B cell (primary cell): ENCODE data around the gene COX6B1. TPM values are rescaled to one million over a fixed set of nuclear protein-coding genes. Genes with fewer than 3 reads are reported as not detected.
A peak's percentile ranks its signal among the peaks of the same experiment; 100 is the strongest.

Experiments
- ATAC-seq: fragments of 200-7000 bp; cut with Tn5 transposase; one replicate; pipeline ENCODE4 v1.10.0; 2021; ENCODE audit warnings: low read depth, mild to moderate bottlenecking, moderate number of reproducible peaks, moderate library complexity
- CTCF ChIA-PET: fragments of 350-600 bp; sonication (Branson Sonifier 250); formaldehyde crosslinking; loops from one replicate; lab custom pipeline; 2021; ENCODE audit warnings: antibody characterized with exemption, inconsistent platforms; lab: Charles Lee
- POLR2A ChIA-PET: fragments of 350-600 bp; sonication (Branson Sonifier 250); formaldehyde crosslinking; loops from one replicate; lab custom pipeline; 2021; ENCODE audit warnings: antibody characterized with exemption; lab: Charles Lee
- DNase-seq: peaks from one replicate; pipeline ENCODE4 v3.0.0; 2013
- H2AFZ ChIP-seq: 2 replicates; pipeline ENCODE4 v1.6.1; 2012; ENCODE audit warnings: mild to moderate bottlenecking, low read depth, low read length; ENCODE audit not compliant: insufficient read depth, poor library complexity, severe bottlenecking
- H3K27ac ChIP-seq, 2 donors: 1 replicate in 1 of 2; 2 replicates in 1 of 2; pipeline ENCODE4 v1.5.1; 2012 to 2013; ENCODE audit warnings: low read length in 2 of 2, mild to moderate bottlenecking in 2 of 2, moderate library complexity in 1 of 2
- H3K27me3 ChIP-seq, 4 experiments: fragments of 200-600 bp in 1 of 4; sonication (generic) in 1 of 4; replicated peaks in 1 of 4; 1 replicate in 2 of 4; 2 replicates in 2 of 4; pipeline versions ENCODE4 v1.6.1 to v1.7.0; 2013 to 2016; ENCODE audit warnings: low read length in 3 of 4, mild to moderate bottlenecking in 2 of 4, mixed read lengths in 1 of 4, moderate library complexity in 1 of 4; ENCODE audit not compliant: insufficient read depth in 4 of 4, control insufficient read depth in 3 of 4; ENCODE audit errors: control extremely low read depth in 1 of 4
- H3K36me3 ChIP-seq, 2 experiments: replicated peaks in 1 of 2; 1 replicate in 1 of 2; 2 replicates in 1 of 2; pipeline versions ENCODE4 v1.6.1 to v1.7.1; 2013; ENCODE audit warnings: low read length in 1 of 2; ENCODE audit not compliant: insufficient read depth in 2 of 2, control insufficient read depth in 1 of 2; ENCODE audit errors: control extremely low read depth in 1 of 2, extremely low read depth in 1 of 2
- H3K4me1 ChIP-seq, 2 donors: fragments of 200-600 bp in 1 of 2; sonication (generic) in 1 of 2; 1 replicate in 1 of 2; 2 replicates in 1 of 2; pipeline versions ENCODE4 v1.5.1 to v1.6.1; 2013 to 2017; ENCODE audit warnings: low read length in 2 of 2; ENCODE audit not compliant: control insufficient read depth in 2 of 2, insufficient read depth in 2 of 2
- H3K4me2 ChIP-seq: replicated peaks from 2 replicates; pipeline ENCODE3; 2012; ENCODE audit warnings: mild to moderate bottlenecking, low read depth, low read length; ENCODE audit not compliant: poor library complexity, severe bottlenecking
- H3K4me3 ChIP-seq, 5 experiments: fragments of 200-600 bp in 1 of 5; sonication (generic) in 1 of 5; 1 replicate in 3 of 5; 2 replicates in 2 of 5; pipeline versions ENCODE4 v1.5.1 to v1.7.0; 2011 to 2016; ENCODE audit warnings: low read length in 4 of 5, mild to moderate bottlenecking in 4 of 5, low read depth in 2 of 5, control low read depth in 1 of 5, moderate library complexity in 1 of 5; ENCODE audit not compliant: insufficient read depth in 1 of 5; ENCODE audit errors: control extremely low read depth in 1 of 5, extremely low read depth in 1 of 5
- H3K79me2 ChIP-seq: fragments of 200-600 bp; sonication (generic); one replicate; pipeline ENCODE4 v1.6.0; 2016; ENCODE audit warnings: low read length; ENCODE audit not compliant: control insufficient read depth, insufficient read depth
- H3K9ac ChIP-seq: fragments of 200-600 bp; sonication (generic); 2 replicates; pipeline ENCODE4 v1.6.1; 2017; ENCODE audit warnings: mild to moderate bottlenecking, low read length, moderate library complexity
- H3K9me3 ChIP-seq, 3 donors: one replicate each; pipeline versions ENCODE4 v1.6.1 to v1.7.1; 2013; ENCODE audit warnings: low read length in 2 of 3; ENCODE audit not compliant: control insufficient read depth in 2 of 3, insufficient read depth in 1 of 3; ENCODE audit errors: control extremely low read depth in 1 of 3
- H4K20me1 ChIP-seq: 2 replicates; pipeline ENCODE4 v1.6.0; 2012; ENCODE audit warnings: mild to moderate bottlenecking, low read length; ENCODE audit not compliant: insufficient read depth, control insufficient read depth, poor library complexity, severe bottlenecking
- H3K27ac Mint-ChIP-seq: one replicate; pipeline ENCODE4 v1.8.0; 2021; ENCODE audit warnings: mixed read lengths
- H3K27me3 Mint-ChIP-seq: one replicate; pipeline ENCODE4 v1.8.0; 2021; ENCODE audit warnings: mixed read lengths
- H3K4me1 Mint-ChIP-seq: one replicate; pipeline ENCODE4 v1.8.0; 2021; ENCODE audit warnings: mixed read lengths
- H3K4me3 Mint-ChIP-seq: one replicate; pipeline ENCODE4 v1.8.0; 2021; ENCODE audit warnings: mixed read lengths
- H3K9me3 Mint-ChIP-seq: one replicate; pipeline ENCODE4 v1.8.0; 2022; ENCODE audit warnings: mixed read lengths; ENCODE audit not compliant: insufficient read depth
- EZH2 ChIP-seq: IDR thresholded peaks from 2 replicates; pipeline ENCODE4 v1.6.1; 2012; ENCODE audit warnings: borderline replicate concordance, low read depth, mild to moderate bottlenecking, moderate library complexity, low read length; ENCODE audit not compliant: insufficient read depth, poor library complexity, severe bottlenecking
- WGBS: methylation state at CpG from one replicate; pipeline ENCODE4 v1.1.5; 2013; ENCODE audit warnings: missing lambda C conversion rate; ENCODE audit not compliant: insufficient coverage; 5-methylcytosine and 5-hydroxymethylcytosine counted together
- intact Hi-C: fragments of 100-400 bp; cut with micrococcal nuclease; formaldehyde crosslinking; loops from one replicate; pipeline ENCODE4 v1.10.0; 2022
- polyA plus RNA-seq: library from polyadenylated mRNA; depleted of rRNA; stranded (reverse); fragments of >200 nt; gene quantifications from 2 replicates; pipeline ENCODE4 v1.2.3, GENCODE V29; 2012
- total RNA-seq, 2 donors: library from RNA; stranded (reverse); fragments of 120-200 nt in 1 of 2; gene quantifications; 1 replicate in 1 of 2; 2 replicates in 1 of 2; pipeline versions ENCODE4 v1.2.3 to v1.2.4, GENCODE V29; 2013 to 2022
- TF ChIP-seq, protein P1 (sequence below): fragments of 200-600 bp; IDR thresholded peaks from one replicate; pipeline ENCODE4 v1.8.0; 2022; ENCODE audit warnings: antibody characterized with exemption, mild to moderate bottlenecking

Gene COX6B1
- total and polyA plus RNA-seq, 2 donors (not counting 1 experiment from before 2014, with no cell fraction given): 215 to 387 TPM

GRCh38 chr19:35643255-35644205, 4.6 kb upstream of the COX6B1 start:
- Mint-ChIP-seq H3K4me3 (peak overlapping the region; percentile 94), H3K4me1 (peaks cover 39% of the 10 kb centered on the region), H3K9me3 (no peaks in the 10 kb centered on the region), H3K27ac (peak overlapping the region; percentile 91), H3K27me3 (no peaks in the 10 kb centered on the region)
- DNase-seq: peak; percentile 93
- under 1% methylated on average over 69 of the region's 69 CpGs for WGBS
- no peak for TF ChIP-seq EZH2
- TF ChIP-seq, protein P1, sequence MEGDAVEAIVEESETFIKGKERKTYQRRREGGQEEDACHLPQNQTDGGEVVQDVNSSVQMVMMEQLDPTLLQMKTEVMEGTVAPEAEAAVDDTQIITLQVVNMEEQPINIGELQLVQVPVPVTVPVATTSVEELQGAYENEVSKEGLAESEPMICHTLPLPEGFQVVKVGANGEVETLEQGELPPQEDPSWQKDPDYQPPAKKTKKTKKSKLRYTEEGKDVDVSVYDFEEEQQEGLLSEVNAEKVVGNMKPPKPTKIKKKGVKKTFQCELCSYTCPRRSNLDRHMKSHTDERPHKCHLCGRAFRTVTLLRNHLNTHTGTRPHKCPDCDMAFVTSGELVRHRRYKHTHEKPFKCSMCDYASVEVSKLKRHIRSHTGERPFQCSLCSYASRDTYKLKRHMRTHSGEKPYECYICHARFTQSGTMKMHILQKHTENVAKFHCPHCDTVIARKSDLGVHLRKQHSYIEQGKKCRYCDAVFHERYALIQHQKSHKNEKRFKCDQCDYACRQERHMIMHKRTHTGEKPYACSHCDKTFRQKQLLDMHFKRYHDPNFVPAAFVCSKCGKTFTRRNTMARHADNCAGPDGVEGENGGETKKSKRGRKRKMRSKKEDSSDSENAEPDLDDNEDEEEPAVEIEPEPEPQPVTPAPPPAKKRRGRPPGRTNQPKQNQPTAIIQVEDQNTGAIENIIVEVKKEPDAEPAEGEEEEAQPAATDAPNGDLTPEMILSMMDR: no peak
- Histone ChIP-seq H2AFZ (peak overlapping the region; percentile 97), H3K79me2 (peaks cover 11% of the 10 kb centered on the region), H4K20me1 (no peaks in the 10 kb centered on the region), H3K4me1 (peaks cover 17 to 46% of the 10 kb centered on the region in 2 donors), H3K4me2 (peak overlapping the region; percentile 100), H3K27me3 (no peaks in the 10 kb centered on the region), H3K9me3 (peaks cover 0 to 5% (median 0%) of the 10 kb centered on the region in 3 donors), H3K9ac (peak overlapping the region; percentile 85), H3K36me3 (no peaks in the 10 kb centered on the region), H3K27ac (peak overlapping the region; percentile 55 to 75), H3K4me3 (peak overlapping the region; percentile 53 to 91 (median 79))
- POLR2A ChIA-PET: interaction anchor here (0.5 to 1.6 kb wide), 11 partner anchors 9 to 502 kb away, joined by 3 to 12 read pairs (median 4); partner anchors contain the start of genes HAUS5, IGFLR1 and U2AF1L4
- intact Hi-C loops: loop anchor here (1.0 to 10.0 kb wide), 7 partner anchors 15 to 1951 kb away; partner anchors contain the start of genes ARHGAP33, HAUS5, OVOL3 and POLR2I
- peak; percentile 46 for ATAC-seq
- CTCF ChIA-PET: interaction anchor here (0.7 to 1.3 kb wide), 4 partner anchors 51 to 133 kb away, joined by 3 read pairs; no protein-coding TSS in a partner anchor
